NB4 (cell line): Measurements from ENCODE around the gene FMN2.

ENCODE experiments used
- DNase-seq: peaks from one replicate; pipeline ENCODE4 v3.0.0; 2010; ENCODE audit warnings: low read depth
- H3K4me3 ChIP-seq: one replicate; pipeline ENCODE4 v1.5.1; 2011; ENCODE audit warnings: mild to moderate bottlenecking, low read depth, low read length, moderate library complexity
- MAX ChIP-seq: IDR thresholded peaks from 2 replicates; pipeline ENCODE4 v1.6.1; 2011; ENCODE audit warnings: low read depth, low read length
- MYC ChIP-seq: IDR thresholded peaks from 2 replicates; pipeline ENCODE4 v1.6.1; 2011; ENCODE audit warnings: low read depth, low read length
- POLR2A ChIP-seq: IDR thresholded peaks from 2 replicates; pipeline ENCODE4 v1.6.1; 2011; ENCODE audit warnings: mild to moderate bottlenecking; ENCODE audit not compliant: insufficient read length; ENCODE audit errors: extremely low read depth
- TF ChIP-seq, protein P1 (sequence below): IDR thresholded peaks from one replicate; pipeline ENCODE4 v1.5.1; 2012; ENCODE audit warnings: low read depth, low read length

FMN2 gene

GRCh38 chr1:240343045-240343444, 251.4 kb downstream of the FMN2 start:
- DNase-seq: no peak
- TF ChIP-seq POLR2A (no peak), MYC (no peak), MAX (no peak)
- TF ChIP-seq, protein P1, sequence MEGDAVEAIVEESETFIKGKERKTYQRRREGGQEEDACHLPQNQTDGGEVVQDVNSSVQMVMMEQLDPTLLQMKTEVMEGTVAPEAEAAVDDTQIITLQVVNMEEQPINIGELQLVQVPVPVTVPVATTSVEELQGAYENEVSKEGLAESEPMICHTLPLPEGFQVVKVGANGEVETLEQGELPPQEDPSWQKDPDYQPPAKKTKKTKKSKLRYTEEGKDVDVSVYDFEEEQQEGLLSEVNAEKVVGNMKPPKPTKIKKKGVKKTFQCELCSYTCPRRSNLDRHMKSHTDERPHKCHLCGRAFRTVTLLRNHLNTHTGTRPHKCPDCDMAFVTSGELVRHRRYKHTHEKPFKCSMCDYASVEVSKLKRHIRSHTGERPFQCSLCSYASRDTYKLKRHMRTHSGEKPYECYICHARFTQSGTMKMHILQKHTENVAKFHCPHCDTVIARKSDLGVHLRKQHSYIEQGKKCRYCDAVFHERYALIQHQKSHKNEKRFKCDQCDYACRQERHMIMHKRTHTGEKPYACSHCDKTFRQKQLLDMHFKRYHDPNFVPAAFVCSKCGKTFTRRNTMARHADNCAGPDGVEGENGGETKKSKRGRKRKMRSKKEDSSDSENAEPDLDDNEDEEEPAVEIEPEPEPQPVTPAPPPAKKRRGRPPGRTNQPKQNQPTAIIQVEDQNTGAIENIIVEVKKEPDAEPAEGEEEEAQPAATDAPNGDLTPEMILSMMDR: no peak

GRCh38 chr1:240343966-240344365, 252.3 kb downstream of the FMN2 start:
- no peak for DNase-seq
- no peak overlapping the region for H3K4me3 ChIP-seq

More at GRCh38 chr1:240343045-240343444, 251.4 kb downstream of the FMN2 start:
- H3K4me3 ChIP-seq: no peak overlapping the region

GRCh38 chr1:240344918-240345317, 253.2 kb downstream of the FMN2 start:
- no peak for DNase-seq
- no peak overlapping the region for H3K4me3 ChIP-seq
- TF ChIP-seq MYC: no peak
- no peak for TF ChIP-seq POLR2A
- TF ChIP-seq, protein P1: no peak
- TF ChIP-seq MAX: no peak

More at GRCh38 chr1:240343966-240344365, 252.3 kb downstream of the FMN2 start:
- no peak for TF ChIP-seq MYC
- TF ChIP-seq POLR2A: no peak
- TF ChIP-seq, protein P1: no peak
- TF ChIP-seq MAX: no peak

DNA sequence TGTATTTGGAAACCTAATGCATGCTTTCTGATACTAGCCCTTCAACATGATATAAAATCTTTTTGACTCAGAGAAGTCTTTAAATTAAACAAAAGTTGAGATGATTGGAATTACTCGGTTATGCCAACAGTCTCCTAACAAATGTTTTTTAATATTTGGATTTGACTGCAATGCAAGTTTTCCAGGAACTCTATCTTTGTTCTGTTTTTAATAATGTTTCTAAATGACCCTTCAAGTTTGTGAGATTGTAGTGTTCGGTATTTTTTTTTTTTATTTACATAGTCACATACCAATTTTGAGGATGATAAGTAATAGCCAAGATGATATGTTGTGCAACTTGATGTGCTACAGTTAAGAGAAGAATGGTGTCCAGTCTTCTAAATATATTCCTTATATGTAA, 258.0 kb downstream of the FMN2 start:
- no peak for DNase-seq
- no peak overlapping the region for H3K4me3 ChIP-seq
- no peak for TF ChIP-seq POLR2A
- no peak for TF ChIP-seq MAX
- TF ChIP-seq, protein P1: no peak

GRCh38 chr1:240350910-240351331, 259.2 kb downstream of the FMN2 start:
- no peak for DNase-seq
- no peak for TF ChIP-seq MYC
- no peak for TF ChIP-seq MAX
- TF ChIP-seq, protein P1: no peak
- no peak for TF ChIP-seq POLR2A

GRCh38 chr1:240351690-240352089, 260.0 kb downstream of the FMN2 start:
- DNase-seq: no peak
- TF ChIP-seq MAX (no peak), POLR2A (no peak), MYC (no peak)
- TF ChIP-seq, protein P1: no peak
- H3K4me3 ChIP-seq: no peak overlapping the region

More at GRCh38 chr1:240350910-240351331, 259.2 kb downstream of the FMN2 start:
- no peak overlapping the region for H3K4me3 ChIP-seq
